H1 (cell line): ENCODE data around the gene HNF4A. TPM values are rescaled to one million over a fixed set of nuclear protein-coding genes. Genes with fewer than 3 reads are reported as not detected.

Experiments used
- BRCA1 ChIP-seq: IDR thresholded peaks from 2 replicates; pipeline ENCODE4 v1.6.1; 2012; ENCODE audit warnings: low read depth, low read length, improper control_type of control experiment
- CHD7 ChIP-seq: fragments of 300-600 bp; sonication (generic); IDR thresholded peaks from 2 replicates; pipeline ENCODE4 v1.7.1; 2012; ENCODE audit warnings: low read length, moderate library complexity, mild to moderate bottlenecking, inconsistent platforms; ENCODE audit not compliant: insufficient replicate concordance
- CREB1 ChIP-seq: IDR thresholded peaks from 2 replicates; pipeline ENCODE4 v1.6.1; 2012; ENCODE audit warnings: inconsistent platforms
- EGR1 ChIP-seq: IDR thresholded peaks from 2 replicates; pipeline ENCODE4 v1.6.1; 2011; ENCODE audit warnings: low read depth, low read length, borderline replicate concordance
- RFX5 ChIP-seq: IDR thresholded peaks from 2 replicates; pipeline ENCODE4 v1.6.1; 2011; ENCODE audit warnings: low read depth, low read length, improper control_type of control experiment, borderline replicate concordance
- SAP30 ChIP-seq: fragments of 300-600 bp; sonication (generic); IDR thresholded peaks from 2 replicates; pipeline ENCODE4 v1.7.1; 2012; ENCODE audit warnings: low read length, moderate library complexity, mild to moderate bottlenecking, inconsistent platforms; ENCODE audit not compliant: insufficient read depth, insufficient replicate concordance
- SIRT6 ChIP-seq: IDR thresholded peaks from one replicate; pipeline ENCODE4 v1.7.1; 2012; ENCODE audit warnings: low read length, inconsistent platforms
- SP1 ChIP-seq: IDR thresholded peaks from 2 replicates; pipeline ENCODE4 v1.6.1; 2011; ENCODE audit warnings: low read depth, low read length
- ZNF274 ChIP-seq: IDR thresholded peaks from 2 replicates; pipeline ENCODE4 v1.7.0; 2012; ENCODE audit warnings: low read length, borderline replicate concordance; ENCODE audit errors: extremely low read depth
- polyA plus RNA-seq, 7 experiments: library from polyadenylated mRNA; depleted of rRNA in 3 of 7; stranded (reverse) in 5 of 7; unstranded in 2 of 7; fragments of >200 nt in 5 of 7; fragments of 200-250 nt in 2 of 7; gene quantifications; 1 replicate in 5 of 7; 2 replicates in 1 of 7; 4 replicates in 1 of 7; pipeline versions ENCODE4 v1.2.1 to v1.2.3, GENCODE V29; 2011 to 2013; ENCODE audit warnings: missing spikeins in 2 of 7, mixed read lengths in 2 of 7
- total RNA-seq: library from RNA; stranded (reverse); fragmentation: NEBNext Ultra II Directional; extraction: Animal tissue kit (Norgen Biotek cat#: 25700); gene quantifications from 2 replicates; pipeline ENCODE4 v1.2.1, GENCODE V29; 2021

HNF4A gene
- total and polyA plus RNA-seq, 2 of the 8 experiments (the other 6 are each of a cell fraction or from before 2014, with no cell fraction given): 0.03 TPM; not detected in 1

DNA sequence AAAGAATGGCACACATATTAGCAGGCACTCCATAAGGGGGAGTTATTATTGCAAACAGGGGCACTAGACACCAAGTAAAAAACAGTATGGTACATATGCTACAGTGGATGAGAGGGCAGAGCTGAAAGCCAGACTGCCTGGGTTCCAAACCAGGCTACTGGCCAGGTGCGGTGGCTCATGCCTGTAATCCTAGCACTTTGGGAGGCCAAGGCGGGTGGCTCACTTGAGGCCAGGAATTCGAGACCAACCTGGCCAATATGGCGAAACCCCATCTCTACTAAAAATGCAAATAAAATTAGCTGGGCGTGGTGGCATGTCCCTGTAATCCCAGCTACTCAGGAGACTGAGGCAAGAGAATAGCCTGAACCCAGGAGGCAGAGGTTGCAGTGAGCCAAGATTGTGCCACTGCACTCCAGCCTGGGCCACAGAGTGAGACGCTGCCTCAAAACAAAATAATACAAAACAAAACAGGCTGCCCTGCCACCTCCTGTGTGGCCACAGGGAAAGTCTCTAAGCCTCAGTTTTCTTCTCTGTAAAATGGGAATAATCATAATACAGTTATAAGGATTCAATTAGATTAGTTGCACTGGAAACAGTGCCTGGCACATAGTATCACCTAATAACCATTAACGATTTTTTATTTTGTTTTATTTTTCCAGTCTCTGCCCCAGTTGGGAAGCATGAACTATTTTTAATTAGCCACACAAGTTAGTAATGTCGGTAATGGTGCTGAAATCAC, 112.7 kb downstream of the HNF4A start (continued):
- TF ChIP-seq CHD7: no peak
- TF ChIP-seq CREB1: no peak
- TF ChIP-seq SP1: no peak
- TF ChIP-seq ZNF274: no peak
- no peak for TF ChIP-seq RFX5
- no peak for TF ChIP-seq SIRT6
- no peak for TF ChIP-seq BRCA1
- no peak for TF ChIP-seq EGR1
- TF ChIP-seq SAP30: no peak
